K562 (cell line): Measurements from ENCODE around the gene SERTAD3.

Experiments
- HOMEZ ChIP-seq: fragments of 250-450 bp; sonication (Bioruptor Pico); IDR thresholded peaks from 2 replicates; pipeline ENCODE4 v1.4.0; 2020; ENCODE audit warnings: mild to moderate bottlenecking, moderate library complexity
- RERE ChIP-seq: sonication (generic); formaldehyde crosslinking; IDR thresholded peaks from 2 replicates; pipeline ENCODE4 v1.8.0; 2023; ENCODE audit warnings: missing genetic modification reagents, mild to moderate bottlenecking, borderline replicate concordance

GRCh38 chr19:40469011-40469410, 24.9 kb upstream of the SERTAD3 start:
- TF ChIP-seq HOMEZ (CRISPR knock-in tag): no peak
- no peak for TF ChIP-seq RERE
